COLO668 (cell line): ENCODE data around the gene RBM20.

Experiments
- DNase-seq: peaks from one replicate; lab custom pipeline; 2025; ENCODE audit not compliant: unreplicated experiment; lab: John Stamatoyannopoulos, UW

Gene RBM20

DNA sequence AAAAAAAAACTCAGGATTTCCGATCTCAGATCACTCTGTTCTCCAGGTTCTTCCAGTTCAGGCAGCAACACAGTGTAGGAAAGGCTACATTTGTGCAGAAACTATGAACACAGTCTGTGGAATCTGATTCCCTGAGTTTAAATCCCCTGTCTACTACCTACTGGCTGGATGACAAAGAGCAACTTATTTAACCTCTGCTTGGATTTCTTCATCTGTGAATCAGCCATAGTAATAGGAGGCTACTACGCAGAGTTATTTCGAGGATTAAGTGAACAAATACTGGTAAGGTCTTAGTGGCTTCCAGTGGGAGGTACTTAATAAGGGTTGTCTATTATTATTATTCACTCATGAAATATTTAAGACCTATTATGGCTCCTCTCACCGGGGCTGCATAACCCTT lies 183.3 kb downstream of the RBM20 start:
- DNase-seq: no peak

DNA sequence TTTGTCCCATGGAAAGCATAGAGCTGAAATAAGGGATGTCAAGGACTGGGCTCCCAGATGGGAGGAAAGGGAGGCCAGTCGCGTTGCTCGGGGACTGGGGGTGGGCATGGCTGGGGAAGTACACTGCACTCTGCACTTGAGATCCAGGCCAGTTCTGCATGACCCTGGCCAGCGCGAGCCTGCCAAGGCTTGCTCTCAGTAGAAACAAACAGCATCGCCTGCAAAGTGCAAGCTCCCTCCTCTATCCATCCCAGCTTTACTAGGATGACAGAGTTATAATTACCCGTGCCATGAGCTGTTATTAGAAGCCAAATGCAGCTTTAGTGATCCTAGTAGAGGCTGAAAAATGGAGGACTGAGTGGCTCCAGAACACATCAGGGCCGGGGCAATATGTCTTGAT lies 183.7 kb downstream of the RBM20 start:
- DNase-seq: no peak

GRCh38 chr10:110828525-110828924 lies 184.4 kb downstream of the RBM20 start:
- DNase-seq: no peak

DNA sequence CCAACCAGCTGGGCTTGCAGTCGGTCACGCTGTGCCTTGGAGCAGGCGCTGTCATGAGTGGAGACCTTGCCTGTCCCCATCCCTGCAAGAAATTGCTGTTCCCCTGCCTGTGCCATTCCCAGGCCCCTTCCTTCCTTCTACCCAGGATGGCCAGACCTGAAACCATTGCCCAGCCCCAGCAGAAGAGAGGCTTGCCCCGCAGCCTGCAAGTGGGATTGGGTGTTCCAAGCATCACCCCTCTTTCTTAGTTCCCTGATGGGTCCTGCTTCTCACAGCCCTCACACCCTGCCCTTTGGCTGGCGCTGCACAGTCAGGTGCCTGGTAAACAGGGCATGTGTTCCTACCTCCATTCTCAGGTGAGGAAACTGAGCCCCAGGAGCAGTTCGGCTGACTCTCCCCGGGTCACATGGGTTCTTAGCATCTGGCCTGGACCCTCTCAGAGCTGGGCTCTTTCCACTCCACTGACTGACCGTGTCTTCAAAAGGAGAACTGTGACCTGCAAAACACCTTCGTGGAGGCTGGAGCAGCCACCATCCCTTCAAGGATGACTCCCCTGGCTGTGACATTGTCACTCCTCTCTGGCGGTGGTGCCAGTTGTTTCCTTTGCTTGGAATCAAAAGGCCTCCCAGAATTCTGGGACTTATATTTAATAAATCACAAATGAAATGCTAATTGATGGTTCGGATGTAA lies 185.7 kb downstream of the RBM20 start:
- no peak for DNase-seq

- no peak for DNase-seq
Observed at GRCh38 chr10:110833234-110833940, 189.3 kb downstream of the RBM20 start.

- no peak for DNase-seq
Observed at GRCh38 chr10:110833941-110834628, 189.9 kb downstream of the RBM20 start.

- no peak for DNase-seq
Observed at GRCh38 chr10:110834629-110835301, 190.6 kb downstream of the RBM20 start.

GRCh38 chr10:110835841-110836240 lies 191.7 kb downstream of the RBM20 start:
- DNase-seq: no peak

DNA sequence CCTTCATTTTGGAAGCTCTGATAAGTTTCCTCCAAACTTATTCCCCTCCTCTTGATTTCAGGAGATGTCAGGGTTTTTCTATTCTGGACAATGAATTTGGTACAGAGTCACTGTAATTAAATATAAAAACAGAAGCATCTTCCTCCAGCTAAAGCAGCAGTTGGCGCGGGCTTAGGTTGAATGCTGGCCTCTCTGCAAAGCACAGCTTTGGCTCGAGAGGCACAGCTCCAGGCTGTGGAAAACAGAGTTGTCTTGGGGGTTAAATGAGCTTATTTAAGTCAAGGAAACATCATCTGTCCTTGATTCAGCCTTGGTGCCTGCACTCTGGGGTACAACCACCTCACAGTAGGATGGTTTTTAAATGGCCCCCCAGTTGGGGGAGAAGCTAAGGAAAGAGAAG lies 192.6 kb downstream of the RBM20 start:
- no peak for DNase-seq

DNA sequence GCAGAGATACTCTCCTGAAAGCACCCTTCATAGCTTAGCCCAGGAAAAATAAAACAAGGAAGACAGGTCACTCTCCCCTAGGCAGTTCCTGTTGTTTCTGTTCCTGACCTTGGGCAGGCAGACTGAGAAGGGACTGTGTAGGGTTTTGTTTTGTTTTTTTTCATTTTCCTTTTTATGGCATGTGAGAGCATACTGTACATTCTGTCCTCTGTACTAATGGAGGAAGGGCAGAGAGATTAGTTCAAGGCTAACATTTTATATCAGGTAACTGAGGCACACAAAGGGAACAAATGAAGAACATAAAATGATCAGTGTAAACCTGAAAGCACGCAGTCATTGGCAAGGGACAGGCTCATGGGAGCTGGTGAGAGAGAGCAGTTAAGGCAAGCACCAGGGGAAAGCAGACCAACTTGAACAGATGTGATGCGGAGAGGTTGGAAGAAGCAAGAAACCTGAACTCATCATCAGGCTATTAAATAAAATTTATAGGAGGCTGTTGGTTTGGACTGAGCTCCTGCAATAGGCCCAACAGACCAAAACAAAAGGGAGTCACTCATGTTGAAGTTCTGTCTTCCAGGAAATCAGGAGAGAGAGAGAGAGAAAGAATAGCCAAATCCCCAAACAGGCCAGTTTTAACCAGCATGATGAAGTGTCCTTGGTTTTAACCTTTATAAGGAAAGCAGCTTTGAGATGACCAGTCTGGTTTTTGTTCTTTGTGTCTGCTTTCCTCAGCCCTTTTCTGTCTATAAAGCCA lies 193.5 kb downstream of the RBM20 start:
- DNase-seq: no peak

DNA sequence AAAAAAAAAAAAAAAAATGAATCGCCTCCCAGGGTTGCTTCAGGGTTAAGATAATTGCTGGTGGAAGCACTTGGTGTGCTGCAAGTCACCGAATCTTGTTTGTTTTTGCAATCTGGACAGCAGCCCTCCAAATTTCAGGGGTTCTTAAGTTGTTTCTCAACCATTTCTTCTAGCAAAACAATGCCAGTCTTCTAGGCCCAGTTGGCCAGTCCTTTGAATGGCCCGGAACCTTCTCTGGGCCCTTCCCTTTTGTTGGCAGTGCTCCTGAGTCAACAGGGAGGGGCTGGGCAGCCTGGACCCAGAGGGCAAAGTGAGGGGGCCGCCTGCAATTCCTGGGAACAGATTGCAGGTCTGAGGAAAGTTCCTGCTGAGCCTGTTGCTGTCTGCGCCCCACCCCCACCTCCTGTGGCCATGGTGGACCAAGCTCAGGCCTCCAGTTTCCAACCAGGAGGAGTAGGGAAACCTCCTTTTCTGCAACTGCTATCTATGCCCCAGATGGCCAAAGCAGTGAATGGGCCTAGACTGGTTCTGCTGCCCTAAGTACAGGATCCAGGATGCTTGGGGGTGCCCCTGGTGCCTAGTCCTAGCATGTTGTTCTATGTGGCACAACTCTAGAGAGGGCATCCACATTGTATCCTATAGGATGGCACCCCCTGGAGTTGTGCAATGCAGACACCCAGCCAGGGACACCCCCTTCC lies 196.2 kb downstream of the RBM20 start:
- DNase-seq: no peak

DNA sequence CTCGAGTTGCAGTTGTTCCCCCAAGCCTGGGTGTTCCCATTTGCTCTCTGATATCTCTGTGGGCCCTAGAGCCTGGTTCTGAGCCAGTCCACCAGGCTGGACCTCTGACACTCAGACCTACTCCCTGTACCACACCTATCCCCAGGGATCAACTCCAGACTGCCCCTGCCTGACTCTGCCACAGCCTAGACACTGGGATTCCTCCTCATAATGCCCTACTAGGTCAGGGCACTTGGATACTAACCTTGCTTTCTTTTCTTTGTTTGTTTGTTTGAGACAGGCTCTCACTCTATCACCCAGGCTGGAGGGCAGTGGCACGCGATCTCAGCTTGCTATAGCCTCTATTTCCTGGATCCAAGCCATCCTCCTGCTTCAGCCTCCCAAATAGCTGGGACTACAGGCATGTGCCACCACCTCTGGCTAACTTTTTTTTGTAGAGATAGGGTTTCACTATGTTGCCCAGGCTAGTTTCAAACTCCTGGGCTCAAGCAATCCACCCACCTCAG lies 196.8 kb downstream of the RBM20 start:
- DNase-seq: no peak

GRCh38 chr10:110841767-110842267 lies 197.7 kb downstream of the RBM20 start:
- DNase-seq: no peak

- DNase-seq: no peak
Observed at GRCh38 chr10:110842326-110842904, 198.3 kb downstream of the RBM20 start.

GRCh38 chr10:110843031-110843430 lies 198.9 kb downstream of the RBM20 start:
- no peak for DNase-seq

DNA sequence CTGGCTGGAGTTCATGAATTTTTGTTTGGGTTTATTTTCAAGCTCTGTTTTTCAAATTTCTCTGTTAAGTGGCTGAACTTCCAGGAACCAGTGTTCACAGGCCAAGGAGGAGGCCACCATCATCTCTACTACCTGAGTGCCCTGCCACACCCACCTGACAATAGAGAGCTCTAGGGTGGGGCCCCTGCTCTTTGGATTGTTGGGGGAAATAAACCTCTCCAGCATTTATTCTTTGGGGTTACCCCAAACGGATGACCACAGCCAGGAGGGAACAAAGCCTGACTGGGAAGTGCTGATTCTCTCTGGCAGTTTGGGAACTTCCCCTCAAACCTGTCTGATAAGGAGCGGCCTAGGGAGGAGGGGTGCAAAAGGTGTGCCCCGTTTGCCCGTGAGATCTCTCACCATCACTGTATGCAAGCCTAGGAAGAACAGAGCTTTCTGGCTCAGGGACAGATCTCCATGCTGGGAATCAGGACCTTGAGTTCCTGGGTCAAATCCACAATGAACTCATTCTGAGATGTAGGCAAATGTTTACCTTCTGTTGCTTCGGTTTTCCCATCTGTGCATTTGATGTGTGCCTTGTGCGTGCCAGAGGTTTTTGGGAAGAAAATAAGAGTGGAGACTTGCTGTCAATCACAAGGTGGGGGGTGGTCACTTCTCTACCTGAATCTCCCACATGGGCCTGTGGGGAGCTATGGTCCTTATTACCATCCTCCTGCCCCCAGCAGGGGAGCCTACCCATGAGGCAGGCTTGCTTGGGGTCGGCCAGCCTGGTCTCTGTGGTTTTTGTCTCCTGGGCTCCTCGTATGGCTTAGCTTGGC lies 199.9 kb downstream of the RBM20 start:
- no peak for DNase-seq

GRCh38 chr10:110844617-110844881 lies 200.4 kb downstream of the RBM20 start:
- no peak for DNase-seq

DNA sequence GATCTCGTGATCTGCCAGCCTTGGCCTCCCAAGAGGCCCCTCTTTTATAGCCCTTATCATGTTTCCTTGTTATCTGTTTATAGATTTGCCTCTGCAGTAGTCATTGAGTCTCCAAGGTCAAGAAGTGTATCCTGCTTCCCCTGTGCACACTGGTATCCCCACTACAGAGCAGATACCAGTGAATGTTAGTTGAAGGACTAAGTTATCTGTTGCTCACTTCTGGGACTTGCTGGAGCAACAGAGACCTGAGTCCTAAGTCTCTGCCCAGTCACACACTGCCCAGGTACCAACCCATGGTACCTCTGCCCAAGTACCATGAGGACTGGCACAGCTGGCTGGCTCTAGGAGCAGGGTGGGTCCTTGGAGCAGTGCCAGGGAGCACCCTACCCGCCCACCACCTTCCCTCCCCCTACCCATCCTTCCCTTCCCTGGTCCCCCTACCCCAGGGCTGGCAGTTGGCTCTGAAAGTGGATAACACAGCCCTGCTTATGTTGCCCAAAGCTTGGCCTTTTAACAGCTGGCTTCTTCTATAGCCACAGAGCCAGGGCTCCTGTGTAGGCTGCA lies 201.1 kb downstream of the RBM20 start:
- DNase-seq: no peak
